Thyroid gland (tissue), 4 donors: Measurements from ENCODE around the gene POMP.

Experiments used
- POLR2A ChIP-seq, 2 donors: fragments of 450-650 bp; IDR thresholded peaks; one replicate each; pipeline ENCODE4 v1.6.1; 2017; ENCODE audit warnings: antibody characterized with exemption in 2 of 2, mild to moderate bottlenecking in 2 of 2, moderate library complexity in 1 of 2
- TF ChIP-seq, protein P1 (sequence below), 6 experiments: fragments of 200-600 bp in 3 of 6; fragments of 450-650 bp in 3 of 6; sonication (generic) in 3 of 6; IDR thresholded peaks; one replicate each; pipeline ENCODE4 v1.5.1; 2016 to 2019; ENCODE audit warnings: antibody characterized with exemption in 6 of 6, mild to moderate bottlenecking in 2 of 6, inconsistent platforms in 1 of 6, moderate library complexity in 1 of 6

DNA sequence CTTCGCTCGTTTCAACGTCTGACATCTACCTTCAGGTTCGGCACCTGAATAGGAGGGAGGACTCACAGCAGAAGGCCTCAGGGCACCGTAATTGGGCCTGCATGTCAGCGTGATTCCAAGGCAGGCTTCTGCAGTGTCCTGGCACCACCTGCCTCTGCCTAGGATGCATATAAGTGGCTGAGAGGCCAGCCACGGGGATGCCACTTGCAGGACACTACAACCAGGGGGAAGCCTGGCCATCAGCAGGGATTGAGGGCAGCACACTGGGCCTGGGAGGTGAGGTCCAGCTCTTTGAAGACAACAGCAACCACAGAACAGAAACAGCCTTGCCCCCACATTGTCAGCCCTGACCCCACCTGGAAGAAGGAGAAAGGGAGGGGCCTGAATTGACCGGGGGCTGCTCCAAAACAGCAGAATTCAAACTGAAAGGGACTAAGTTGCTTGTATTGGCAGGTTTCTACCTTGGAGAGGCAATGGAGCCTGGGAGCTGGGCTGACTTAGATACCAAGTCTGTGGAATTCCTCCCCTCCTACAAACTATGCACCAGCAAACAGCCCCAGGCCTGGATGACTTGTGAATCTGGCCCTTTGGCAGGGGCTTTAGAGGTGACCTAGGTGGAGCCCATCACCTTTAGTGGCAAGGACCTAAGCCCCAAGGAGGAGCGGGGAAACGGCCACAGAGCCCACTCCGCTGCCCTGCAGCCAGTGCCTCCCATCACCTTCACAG is 34.1 kb upstream of the POMP start:
- TF ChIP-seq, protein P1, sequence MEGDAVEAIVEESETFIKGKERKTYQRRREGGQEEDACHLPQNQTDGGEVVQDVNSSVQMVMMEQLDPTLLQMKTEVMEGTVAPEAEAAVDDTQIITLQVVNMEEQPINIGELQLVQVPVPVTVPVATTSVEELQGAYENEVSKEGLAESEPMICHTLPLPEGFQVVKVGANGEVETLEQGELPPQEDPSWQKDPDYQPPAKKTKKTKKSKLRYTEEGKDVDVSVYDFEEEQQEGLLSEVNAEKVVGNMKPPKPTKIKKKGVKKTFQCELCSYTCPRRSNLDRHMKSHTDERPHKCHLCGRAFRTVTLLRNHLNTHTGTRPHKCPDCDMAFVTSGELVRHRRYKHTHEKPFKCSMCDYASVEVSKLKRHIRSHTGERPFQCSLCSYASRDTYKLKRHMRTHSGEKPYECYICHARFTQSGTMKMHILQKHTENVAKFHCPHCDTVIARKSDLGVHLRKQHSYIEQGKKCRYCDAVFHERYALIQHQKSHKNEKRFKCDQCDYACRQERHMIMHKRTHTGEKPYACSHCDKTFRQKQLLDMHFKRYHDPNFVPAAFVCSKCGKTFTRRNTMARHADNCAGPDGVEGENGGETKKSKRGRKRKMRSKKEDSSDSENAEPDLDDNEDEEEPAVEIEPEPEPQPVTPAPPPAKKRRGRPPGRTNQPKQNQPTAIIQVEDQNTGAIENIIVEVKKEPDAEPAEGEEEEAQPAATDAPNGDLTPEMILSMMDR (IDR thresholded peaks at IDR 0.05): no peak
- TF ChIP-seq POLR2A (IDR thresholded peaks at IDR 0.05): no peak
